MM.1S (cell line): Measurements from ENCODE around the gene UGT1A1.
"Not testable (repeated sequence)": the region's sequence is repeated elsewhere in the genome, so short reads cannot be mapped to it uniquely, and the experiment has no call there.

Source experiments
- CTCF ChIP-seq: fragments of 300-600 bp; sonication (generic); IDR thresholded peaks from 2 replicates; pipeline ENCODE4 v1.5.1; 2016; ENCODE audit warnings: antibody characterized with exemption, low read length, mixed read lengths
- EZH2 ChIP-seq: fragments of 300-600 bp; sonication (generic); optimal IDR thresholded peaks from 2 replicates; pipeline ENCODE3; 2017; ENCODE audit warnings: low read depth, mild to moderate bottlenecking, antibody characterized with exemption, low read length, mixed read lengths

- TF ChIP-seq CTCF, EZH2: not testable (repeated sequence)
Observed at GRCh38 chr2:233750689-233751088, 9.4 kb upstream of the UGT1A1 start.
